Vagina (tissue), 2 donors: ENCODE data around the gene PIP5K1C.

Experiments
- POLR2AphosphoS5 ChIP-seq, 2 donors: sonication (generic); formaldehyde crosslinking; IDR thresholded peaks; one replicate each; pipeline ENCODE4 v1.9.0; 2017; ENCODE audit warnings: antibody characterized with exemption in 2 of 2, mild to moderate bottlenecking in 2 of 2, low read depth in 1 of 2; ENCODE audit not compliant: insufficient read depth in 1 of 2
- TF ChIP-seq, protein P1 (sequence below), 3 experiments: fragments of 450-650 bp in 2 of 3; fragments of 200-600 bp in 1 of 3; sonication (generic) in 1 of 3; IDR thresholded peaks; one replicate each; pipeline ENCODE4 v1.5.1; 2017 to 2019; ENCODE audit warnings: antibody characterized with exemption in 3 of 3, mild to moderate bottlenecking in 2 of 3, moderate library complexity in 2 of 3

DNA sequence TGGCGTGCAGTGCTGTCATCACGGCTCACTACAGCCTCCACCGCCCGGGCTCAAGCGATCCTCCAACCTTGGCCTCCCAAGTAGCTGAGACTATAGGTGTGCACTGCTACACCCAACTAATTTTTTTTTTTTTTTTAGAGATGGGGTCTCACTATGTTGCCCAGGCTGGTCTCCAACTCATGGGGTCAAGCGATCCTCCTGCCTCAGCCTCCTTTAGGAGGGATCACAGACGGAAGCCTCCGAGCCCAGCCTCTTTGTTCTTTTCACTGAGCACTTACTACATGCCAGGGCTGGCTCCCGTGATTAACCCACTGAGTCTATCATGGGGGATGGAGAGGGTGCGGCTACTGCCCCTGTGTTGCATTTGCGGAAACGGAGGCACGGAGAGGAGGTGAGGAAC lies 60.8 kb downstream of the PIP5K1C start:
- TF ChIP-seq, protein P1, sequence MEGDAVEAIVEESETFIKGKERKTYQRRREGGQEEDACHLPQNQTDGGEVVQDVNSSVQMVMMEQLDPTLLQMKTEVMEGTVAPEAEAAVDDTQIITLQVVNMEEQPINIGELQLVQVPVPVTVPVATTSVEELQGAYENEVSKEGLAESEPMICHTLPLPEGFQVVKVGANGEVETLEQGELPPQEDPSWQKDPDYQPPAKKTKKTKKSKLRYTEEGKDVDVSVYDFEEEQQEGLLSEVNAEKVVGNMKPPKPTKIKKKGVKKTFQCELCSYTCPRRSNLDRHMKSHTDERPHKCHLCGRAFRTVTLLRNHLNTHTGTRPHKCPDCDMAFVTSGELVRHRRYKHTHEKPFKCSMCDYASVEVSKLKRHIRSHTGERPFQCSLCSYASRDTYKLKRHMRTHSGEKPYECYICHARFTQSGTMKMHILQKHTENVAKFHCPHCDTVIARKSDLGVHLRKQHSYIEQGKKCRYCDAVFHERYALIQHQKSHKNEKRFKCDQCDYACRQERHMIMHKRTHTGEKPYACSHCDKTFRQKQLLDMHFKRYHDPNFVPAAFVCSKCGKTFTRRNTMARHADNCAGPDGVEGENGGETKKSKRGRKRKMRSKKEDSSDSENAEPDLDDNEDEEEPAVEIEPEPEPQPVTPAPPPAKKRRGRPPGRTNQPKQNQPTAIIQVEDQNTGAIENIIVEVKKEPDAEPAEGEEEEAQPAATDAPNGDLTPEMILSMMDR (IDR thresholded peaks at IDR 0.05), result no peak
- TF ChIP-seq POLR2AphosphoS5 (IDR thresholded peaks at IDR 0.05; ENCODE audit: insufficient read depth in 1 of 2, low read depth in 1 of 2), result no peak
